Myocyte (in vitro differentiated cells): Measurements from ENCODE around the gene CYP17A1. TPM values are rescaled to one million over a fixed set of nuclear protein-coding genes. Genes with fewer than 3 reads are reported as not detected.
"Not testable (repeated sequence)": the region's sequence is repeated elsewhere in the genome, so short reads cannot be mapped to it uniquely, and the experiment has no call there.

Source experiments
- DNase-seq: peaks from one replicate; pipeline ENCODE4 v3.0.0-alpha.2; 2012; ENCODE audit warnings: low read depth
- polyA plus RNA-seq: library from polyadenylated mRNA; unstranded; fragments of >200 nt; gene quantifications from one replicate; pipeline ENCODE4 v1.2.1, GENCODE V29; 2012; ENCODE audit warnings: missing spikeins
- total RNA-seq: library from RNA; depleted of rRNA; stranded (reverse); fragments of >200 nt; gene quantifications from 2 replicates; pipeline ENCODE4 v1.2.3, GENCODE V29; 2014

CYP17A1 gene, protein sequence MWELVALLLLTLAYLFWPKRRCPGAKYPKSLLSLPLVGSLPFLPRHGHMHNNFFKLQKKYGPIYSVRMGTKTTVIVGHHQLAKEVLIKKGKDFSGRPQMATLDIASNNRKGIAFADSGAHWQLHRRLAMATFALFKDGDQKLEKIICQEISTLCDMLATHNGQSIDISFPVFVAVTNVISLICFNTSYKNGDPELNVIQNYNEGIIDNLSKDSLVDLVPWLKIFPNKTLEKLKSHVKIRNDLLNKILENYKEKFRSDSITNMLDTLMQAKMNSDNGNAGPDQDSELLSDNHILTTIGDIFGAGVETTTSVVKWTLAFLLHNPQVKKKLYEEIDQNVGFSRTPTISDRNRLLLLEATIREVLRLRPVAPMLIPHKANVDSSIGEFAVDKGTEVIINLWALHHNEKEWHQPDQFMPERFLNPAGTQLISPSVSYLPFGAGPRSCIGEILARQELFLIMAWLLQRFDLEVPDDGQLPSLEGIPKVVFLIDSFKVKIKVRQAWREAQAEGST
- not detected in 2 replicates for total RNA-seq
- polyA plus RNA-seq, result 0.34 TPM

DNA sequence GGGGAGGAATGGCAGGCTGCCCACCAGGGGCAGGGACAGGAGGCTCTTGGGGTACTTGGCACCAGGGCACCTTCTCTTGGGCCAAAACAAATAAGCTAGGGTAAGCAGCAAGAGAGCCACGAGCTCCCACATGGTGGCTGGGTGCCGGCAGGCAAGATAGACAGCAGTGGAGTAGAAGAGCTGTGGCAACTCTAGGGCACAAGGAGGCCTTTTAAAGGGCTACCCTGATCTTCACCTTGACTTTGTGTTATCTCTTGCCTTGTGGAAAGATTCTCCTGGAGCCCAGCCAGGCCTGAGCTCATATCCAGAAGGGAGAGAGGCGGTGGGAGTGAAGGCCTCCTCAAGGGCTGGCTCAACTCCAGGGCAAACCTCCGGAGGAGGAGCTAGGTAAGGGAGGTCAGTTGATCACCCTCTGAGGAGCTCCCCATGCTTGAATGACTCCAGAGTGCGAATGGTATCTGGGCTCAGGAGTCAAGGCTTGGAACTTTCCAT, at the start of gene CYP17A1:
Gene CYP17A1 (minus strand): TSS at position 184 of the 492 bp plus-strand sequence. CDS start 52 bp downstream, at position 132.
- no peak for DNase-seq

DNA sequence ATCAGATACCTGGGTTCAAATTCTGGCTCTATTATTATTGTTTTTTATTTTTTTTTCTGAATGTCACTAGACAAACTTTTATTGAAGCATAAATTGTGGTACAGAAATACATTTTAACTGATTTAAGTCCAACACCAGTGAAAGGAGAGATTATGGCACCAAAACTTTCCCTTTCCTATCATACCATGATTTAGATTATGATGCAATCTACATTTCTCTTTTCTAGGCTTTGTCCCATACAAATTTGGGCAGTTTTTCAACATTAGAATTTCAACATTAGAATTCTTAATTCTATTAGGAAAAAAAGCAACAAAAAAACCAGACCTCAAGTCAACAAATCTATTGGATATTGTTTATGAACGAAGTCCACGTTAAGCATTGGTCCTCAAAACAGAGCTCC, 43.0 kb upstream of the CYP17A1 start:
- DNase-seq, result no peak

DNA sequence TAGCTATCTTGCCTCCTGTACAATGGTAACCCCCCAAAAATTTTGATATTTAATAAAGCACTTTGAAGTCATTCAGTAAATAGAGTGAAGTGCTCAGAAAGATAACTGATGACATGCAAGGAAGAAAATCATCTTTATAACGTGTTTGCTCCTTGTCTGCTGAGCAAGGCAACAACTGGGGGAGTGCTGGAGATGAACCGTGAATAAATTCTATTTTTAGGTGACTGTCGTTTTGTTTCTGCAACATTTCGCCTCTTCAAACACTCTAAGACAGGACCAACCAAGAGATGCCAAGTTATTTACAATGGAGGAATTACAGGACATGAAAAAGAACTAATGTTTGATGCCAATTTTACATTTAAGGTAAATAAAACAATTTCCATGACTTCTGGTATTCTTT, 41.4 kb upstream of the CYP17A1 start:
- DNase-seq, result no peak

DNA sequence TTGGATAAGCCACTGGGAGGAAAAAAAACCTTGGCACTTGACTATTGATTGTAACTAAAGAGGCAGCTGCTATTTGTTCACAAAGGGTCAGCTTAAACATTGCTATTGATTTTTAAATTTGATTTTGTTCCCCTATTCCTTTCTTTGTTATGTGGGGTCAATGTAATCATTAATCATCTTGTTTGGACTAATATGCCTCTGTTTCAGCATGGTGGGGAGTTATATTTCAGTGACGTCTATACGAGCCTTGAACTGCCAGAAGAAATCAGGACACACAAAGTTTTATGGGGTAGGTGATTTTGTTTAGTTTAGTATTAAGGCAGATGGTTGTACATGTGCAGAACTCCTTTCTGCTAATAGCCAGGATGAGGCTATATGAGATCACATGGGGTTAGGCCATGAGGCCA, 39.5 kb upstream of the CYP17A1 start:
- DNase-seq, result no peak

DNA sequence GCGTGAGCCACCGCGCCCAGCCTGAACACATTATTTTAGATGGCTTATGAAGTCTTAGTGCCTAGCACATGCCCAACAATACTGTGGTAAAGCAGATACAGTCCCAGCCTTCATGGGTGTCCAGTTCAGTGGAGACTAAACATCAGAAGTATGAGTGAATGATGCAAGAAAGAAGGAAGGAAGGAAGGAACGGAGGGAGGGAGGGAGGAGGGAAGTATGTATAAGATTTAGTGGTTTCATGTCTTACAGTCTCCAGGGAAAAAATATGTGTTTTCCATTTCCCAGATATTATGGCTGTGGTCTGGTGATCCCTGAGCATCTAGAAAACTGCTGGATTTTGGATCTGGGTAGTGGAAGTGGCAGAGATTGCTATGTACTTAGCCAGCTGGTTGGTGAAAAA, 35.0 kb upstream of the CYP17A1 start:
- DNase-seq, result no peak

DNA sequence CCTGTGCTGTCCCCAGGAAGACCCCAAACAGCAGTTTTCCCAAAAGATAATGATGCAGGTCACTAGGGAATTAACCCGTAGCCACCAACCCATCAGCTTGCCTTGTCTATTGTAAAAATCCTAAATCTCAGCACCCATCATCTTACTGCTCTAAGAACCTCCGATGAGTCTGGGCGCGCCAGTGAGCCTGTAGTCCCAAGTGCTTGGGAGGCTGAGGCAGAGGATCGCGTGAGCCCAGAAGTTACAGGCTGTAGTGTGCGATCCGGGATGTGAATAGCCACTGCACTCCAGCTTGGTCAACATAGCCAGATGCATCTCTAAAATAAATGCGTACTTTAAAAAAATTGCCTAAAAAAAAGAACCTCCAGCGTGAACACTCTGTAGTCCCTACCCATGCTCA, 33.0 kb upstream of the CYP17A1 start:
- no peak for DNase-seq

DNA sequence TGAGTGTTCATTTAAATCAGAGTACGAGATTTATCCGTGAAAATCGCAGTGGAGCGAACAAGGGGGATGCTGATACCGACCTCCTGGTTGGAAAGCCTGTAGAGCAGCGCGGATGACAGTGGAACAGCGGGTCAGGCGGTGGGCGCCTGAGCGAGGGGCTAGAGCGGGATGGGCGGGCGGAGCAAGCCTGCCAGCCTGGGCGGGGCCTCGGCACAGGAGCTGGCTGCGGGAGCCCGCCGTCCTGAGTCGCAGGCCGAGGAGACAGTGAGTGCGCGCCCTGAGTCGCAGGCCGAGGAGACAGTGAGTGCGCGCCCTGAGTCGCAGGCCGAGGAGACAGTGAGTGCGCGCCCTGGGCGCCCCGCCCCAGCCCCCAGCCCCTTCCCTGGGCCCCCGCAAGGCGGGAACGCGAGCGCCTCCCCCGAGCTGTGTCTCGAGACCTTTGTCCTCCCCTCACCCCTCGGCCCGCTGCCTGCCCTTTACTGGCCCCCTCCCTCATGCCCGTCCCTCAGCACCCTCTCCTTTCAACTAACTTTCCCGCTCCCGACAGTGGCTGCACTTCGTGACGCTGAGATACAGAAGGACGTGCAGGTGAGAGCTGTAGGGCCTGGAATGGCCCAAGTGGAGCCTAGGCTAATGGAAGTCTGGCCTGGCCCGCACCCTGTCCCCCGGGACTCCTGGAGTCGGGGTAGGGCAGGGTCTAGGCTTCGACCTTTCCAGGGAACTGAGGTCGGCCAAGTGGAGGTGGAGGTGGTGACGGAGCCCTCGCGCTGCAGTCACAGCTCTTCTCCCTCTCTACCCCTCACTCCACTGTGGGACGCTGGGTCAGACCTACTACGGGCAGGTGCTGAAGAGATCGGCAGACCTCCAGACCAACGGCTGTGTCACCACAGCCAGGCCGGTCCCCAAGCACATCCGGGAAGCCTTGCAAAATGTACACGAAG, 32.3 kb upstream of the CYP17A1 start, which contains the start of gene AS3MT:
Gene AS3MT (plus strand): TSS at position 213 of the 941 bp plus-strand sequence. CDS start 123 bp downstream, at position 336.
- peak; percentile 35 for DNase-seq

GRCh38 chr10:102868911-102869257, 31.7 kb upstream of the CYP17A1 start:
- DNase-seq, result no peak

DNA sequence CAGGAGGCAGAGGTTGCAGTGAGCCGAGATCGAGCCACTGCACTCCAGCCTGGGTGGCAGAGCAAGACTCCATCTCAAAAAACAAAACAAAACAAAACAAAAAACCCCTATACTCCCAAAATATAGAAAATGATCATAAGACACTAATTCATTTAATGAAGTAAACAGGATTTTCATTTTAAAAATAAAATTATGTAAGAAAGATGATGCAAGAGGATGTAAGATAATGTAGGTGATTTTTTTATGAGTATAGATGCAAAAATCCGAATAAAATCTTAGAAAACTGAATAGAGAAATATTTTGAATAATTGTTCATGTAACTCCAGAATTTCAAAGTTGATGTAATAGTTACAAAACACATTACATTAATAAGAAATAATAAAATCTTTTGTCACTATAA, 28.4 kb upstream of the CYP17A1 start:
- no peak for DNase-seq

DNA sequence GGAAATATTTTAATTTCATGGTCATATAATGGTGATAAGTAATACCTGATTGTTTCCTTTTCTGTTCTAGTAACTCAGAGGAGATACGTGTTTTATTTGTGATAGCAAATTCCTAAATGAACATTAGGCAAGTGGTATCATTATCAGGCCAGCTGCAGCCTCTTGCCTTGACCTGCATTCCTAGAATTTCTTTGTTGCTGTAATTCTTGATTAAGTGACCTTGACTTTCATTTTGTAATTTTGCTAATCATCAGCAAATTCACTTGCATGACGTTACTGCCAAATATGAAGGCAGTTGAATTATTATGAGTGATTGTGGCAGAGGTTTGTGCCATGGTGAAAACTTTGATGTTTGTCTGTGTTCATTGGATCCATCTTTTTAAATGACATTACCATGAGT, 26.4 kb upstream of the CYP17A1 start:
- no peak for DNase-seq

- DNase-seq, result peak; percentile 74
Measured at GRCh38 chr10:102859911-102860310, 22.7 kb upstream of the CYP17A1 start.

DNA sequence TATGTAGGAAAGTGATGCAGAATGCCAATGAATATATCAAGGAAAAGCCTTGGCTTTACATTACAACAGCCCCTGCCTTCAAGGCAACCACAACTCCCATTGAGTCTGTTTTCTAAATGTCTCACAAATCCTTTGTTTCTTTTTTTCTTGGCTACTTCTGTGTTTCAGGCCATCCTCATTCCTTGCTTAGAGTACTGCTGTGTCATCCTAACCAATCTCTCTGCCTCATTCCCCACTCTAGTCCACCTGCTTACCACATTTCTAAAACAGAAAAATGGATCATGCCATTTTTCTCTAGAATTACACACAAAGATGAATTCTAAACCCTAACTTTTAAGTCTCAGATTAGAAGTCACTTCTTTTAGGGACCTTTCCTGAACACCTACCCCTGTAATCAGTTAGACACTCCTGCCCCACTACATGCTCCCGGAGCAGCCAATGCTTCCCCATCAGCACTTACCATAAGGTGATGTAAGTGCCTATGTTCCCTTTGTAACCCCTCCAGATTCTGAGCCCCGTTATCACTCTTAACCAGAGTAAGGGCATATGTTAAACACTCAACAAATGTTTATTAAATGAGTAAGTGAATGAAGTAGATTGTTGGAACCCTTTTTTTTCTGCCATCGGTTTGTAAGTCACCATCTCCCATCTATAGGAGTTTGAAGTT, 19.7 kb upstream of the CYP17A1 start:
- no peak for DNase-seq

- DNase-seq, result peak; percentile 99
Measured at GRCh38 chr10:102855731-102856436, 18.7 kb upstream of the CYP17A1 start.

- not testable (repeated sequence) for DNase-seq
Measured at GRCh38 chr10:102853237-102853636, 16.0 kb upstream of the CYP17A1 start.

DNA sequence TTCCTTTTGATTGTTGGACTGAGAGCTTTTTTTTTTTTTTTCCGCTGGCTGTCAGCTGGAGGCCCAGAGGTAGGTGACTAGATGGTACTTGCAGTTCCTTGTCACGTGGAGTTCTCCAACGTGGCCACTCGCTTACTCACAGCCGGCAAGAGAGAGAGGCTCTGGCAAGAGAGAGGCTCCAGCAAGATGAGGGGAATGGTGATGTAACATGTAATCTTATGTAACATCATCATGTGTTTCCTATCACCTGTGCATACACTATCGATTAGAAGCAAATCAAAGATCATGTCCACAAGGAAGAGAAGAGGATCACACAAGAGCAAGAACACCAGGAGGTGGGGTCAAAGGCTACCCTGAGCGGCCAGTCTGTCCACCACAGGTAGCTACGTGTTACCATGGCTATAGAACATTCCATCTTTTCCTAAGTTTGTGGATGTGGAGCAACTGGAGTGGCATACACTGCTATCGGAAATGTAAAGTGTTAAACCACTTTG, 12.9 kb upstream of the CYP17A1 start:
- no peak for DNase-seq

- no peak for DNase-seq
Measured at GRCh38 chr10:102845352-102845902, 8.2 kb upstream of the CYP17A1 start.

- not testable (repeated sequence) for DNase-seq
Measured at GRCh38 chr10:102844190-102844776, 7.1 kb upstream of the CYP17A1 start.

DNA sequence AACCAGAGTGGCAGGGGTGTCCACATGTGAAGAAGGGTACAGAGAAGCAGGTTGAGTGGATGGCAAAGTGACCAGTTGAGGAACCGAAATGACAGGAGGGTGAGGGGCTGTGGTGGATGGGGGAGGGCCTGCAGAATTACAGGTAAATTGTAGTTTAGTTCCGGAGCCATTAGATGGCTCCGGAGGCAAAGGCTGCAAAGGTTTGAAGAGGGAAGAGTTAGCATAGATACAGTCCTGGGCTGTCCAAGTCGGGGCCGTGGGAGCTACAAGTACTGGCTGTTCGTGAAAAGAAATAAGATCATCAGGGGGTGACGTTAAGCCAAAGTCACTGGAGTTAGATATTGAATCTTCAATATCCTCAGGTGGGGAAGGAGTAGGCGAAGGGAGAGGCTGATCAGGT, 5.9 kb upstream of the CYP17A1 start:
- not testable (repeated sequence) for DNase-seq

DNA sequence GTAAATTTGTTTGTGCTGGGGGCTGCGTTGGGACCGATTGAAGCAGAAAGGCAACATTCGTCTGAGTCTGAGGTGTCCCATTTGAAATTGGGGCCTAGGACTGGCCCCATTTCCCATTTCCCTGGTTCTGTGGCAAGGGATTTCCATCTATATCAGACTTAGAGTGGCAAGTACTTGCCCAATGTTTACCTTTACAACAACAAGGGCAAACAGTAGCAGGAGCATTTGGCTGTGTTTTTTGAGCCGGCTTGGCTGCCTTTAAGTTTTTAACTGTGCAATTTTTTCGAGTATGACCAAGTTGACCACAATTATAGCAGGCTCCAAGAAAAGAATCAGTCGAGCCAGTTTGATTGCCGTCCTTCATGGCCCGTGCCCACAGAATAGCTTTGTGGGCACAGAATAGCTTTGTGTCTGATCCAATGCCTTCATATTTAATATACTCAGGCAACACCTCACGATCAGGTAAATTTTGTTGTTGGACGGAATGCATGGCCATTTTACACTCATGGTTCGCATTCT, 4.7 kb upstream of the CYP17A1 start:
- DNase-seq, result no peak
